HEK293 (cell line): ENCODE measurements around the gene RASSF10.
"Not testable (repeated sequence)": the region's sequence is repeated elsewhere in the genome, so short reads cannot be mapped to it uniquely, and the experiment has no call there.

Experiments used
- CTCF ChIA-PET: fragments of 350-600 bp; formaldehyde crosslinking; extraction: SDS; loops from one replicate; lab custom pipeline; 2021; ENCODE audit warnings: antibody characterized with exemption; lab: Yijun Ruan, JAX
- POLR2A ChIA-PET: fragments of 300-600 bp; formaldehyde crosslinking; extraction: SDS; loops from one replicate; lab custom pipeline; 2020; ENCODE audit warnings: antibody characterized with exemption, inconsistent platforms; lab: Yijun Ruan, JAX
- H3K27ac ChIP-seq: fragments of 200-500 bp; sonication (Bioruptor generic); 2 replicates; pipeline ENCODE4 v1.5.1; 2014; ENCODE audit warnings: low read depth, low read length, control low read depth, inconsistent platforms; ENCODE audit errors: extremely low read depth
- H3K36me3 ChIP-seq, 2 experiments: fragments of 200-500 bp in 1 of 2; sonication (Bioruptor generic) in 1 of 2; 1 replicate in 1 of 2; 2 replicates in 1 of 2; pipeline ENCODE4 v1.5.1; 2014 to 2017; ENCODE audit warnings: inconsistent platforms in 2 of 2, low read length in 2 of 2; ENCODE audit not compliant: control insufficient read depth in 2 of 2, insufficient read depth in 1 of 2
- H3K4me1 ChIP-seq: fragments of 200-500 bp; sonication (Bioruptor generic); 2 replicates; pipeline ENCODE4 v1.5.1; 2014; ENCODE audit warnings: mild to moderate bottlenecking, low read length, inconsistent platforms; ENCODE audit not compliant: control insufficient read depth, insufficient read depth
- H3K4me3 ChIP-seq: 2 replicates; pipeline ENCODE4 v1.5.1; 2011; ENCODE audit warnings: low read depth, mild to moderate bottlenecking, control low read depth, low read length, moderate library complexity
- H3K9me3 ChIP-seq: fragments of 200-500 bp; sonication (Bioruptor generic); 2 replicates; pipeline ENCODE4 v1.5.1; 2014; ENCODE audit warnings: low read depth, low read length, inconsistent platforms; ENCODE audit not compliant: control insufficient read depth, insufficient read depth
- KLF8 ChIP-seq: fragments of 450-650 bp; formaldehyde crosslinking; IDR thresholded peaks from 2 replicates; pipeline ENCODE4 v1.5.1; 2016; ENCODE audit warnings: missing biosample characterization, missing genetic modification characterization
- MEIS1 ChIP-seq: sonication (generic); formaldehyde crosslinking; IDR thresholded peaks from 2 replicates; pipeline ENCODE4 v1.8.1; 2022; ENCODE audit warnings: missing genetic modification reagents, mild to moderate bottlenecking, borderline replicate concordance
- MZF1 ChIP-seq: fragments of 450-650 bp; formaldehyde crosslinking; IDR thresholded peaks from 2 replicates; pipeline ENCODE4 v1.5.1; 2017; ENCODE audit warnings: missing biosample characterization, missing genetic modification characterization, borderline replicate concordance
- PRDM4 ChIP-seq: fragments of 450-650 bp; formaldehyde crosslinking; IDR thresholded peaks from 2 replicates; pipeline ENCODE4 v1.5.1; 2017; ENCODE audit warnings: missing biosample characterization, missing genetic modification characterization
- WT1 ChIP-seq: fragments of 450-650 bp; formaldehyde crosslinking; IDR thresholded peaks from 2 replicates; pipeline ENCODE4 v1.5.1; 2016; ENCODE audit warnings: missing biosample characterization, missing genetic modification characterization
- ZBTB26 ChIP-seq: fragments of 450-650 bp; formaldehyde crosslinking; optimal IDR thresholded peaks from 2 replicates; pipeline ENCODE3; 2016; ENCODE audit warnings: missing biosample characterization, mild to moderate bottlenecking, missing genetic modification characterization
- ZNF133 ChIP-seq: fragments of 450-650 bp; formaldehyde crosslinking; IDR thresholded peaks from 2 replicates; pipeline ENCODE4 v1.5.1; 2016; ENCODE audit warnings: missing biosample characterization, missing genetic modification characterization
- ZNF140 ChIP-seq: fragments of 450-650 bp; formaldehyde crosslinking; IDR thresholded peaks from 2 replicates; pipeline ENCODE4 v1.5.1; 2016; ENCODE audit warnings: missing biosample characterization, missing genetic modification characterization
- ZNF146 ChIP-seq: fragments of 450-650 bp; formaldehyde crosslinking; IDR thresholded peaks from 2 replicates; pipeline ENCODE4 v1.5.1; 2016; ENCODE audit warnings: missing biosample characterization, missing genetic modification characterization
- ZNF223 ChIP-seq: fragments of 450-650 bp; formaldehyde crosslinking; IDR thresholded peaks from 2 replicates; pipeline ENCODE4 v1.5.1; 2016; ENCODE audit warnings: missing biosample characterization, missing genetic modification characterization
- ZNF354C ChIP-seq: fragments of 450-650 bp; formaldehyde crosslinking; IDR thresholded peaks from 2 replicates; pipeline ENCODE4 v1.5.1; 2016; ENCODE audit warnings: missing biosample characterization, missing genetic modification characterization, low read depth, borderline replicate concordance
- ZNF362 ChIP-seq: fragments of 450-650 bp; formaldehyde crosslinking; IDR thresholded peaks from 2 replicates; pipeline ENCODE4 v1.5.1; 2016; ENCODE audit warnings: missing biosample characterization, missing genetic modification characterization
- ZNF513 ChIP-seq: fragments of 450-650 bp; IDR thresholded peaks from 2 replicates; pipeline ENCODE4 v1.5.1; 2018; ENCODE audit warnings: missing biosample characterization, missing genetic modification characterization
- ZNF549 ChIP-seq: fragments of 450-650 bp; IDR thresholded peaks from 2 replicates; pipeline ENCODE4 v1.5.1; 2018; ENCODE audit warnings: missing biosample characterization, missing genetic modification characterization, mild to moderate bottlenecking, inconsistent platforms, moderate library complexity
- ZNF692 ChIP-seq: fragments of 450-650 bp; formaldehyde crosslinking; IDR thresholded peaks from 2 replicates; pipeline ENCODE4 v1.5.1; 2016; ENCODE audit warnings: missing biosample characterization, missing genetic modification characterization
- ZSCAN18 ChIP-seq: fragments of 450-650 bp; formaldehyde crosslinking; IDR thresholded peaks from 2 replicates; pipeline ENCODE4 v1.5.1; 2016; ENCODE audit warnings: missing biosample characterization, missing genetic modification characterization
- TF ChIP-seq, protein P1 (sequence below): fragments of 450-650 bp; formaldehyde crosslinking; IDR thresholded peaks from 2 replicates; pipeline ENCODE4 v1.5.1; 2016; ENCODE audit warnings: missing biosample characterization, missing genetic modification characterization
- TF ChIP-seq, protein P2 (sequence below): fragments of 450-650 bp; formaldehyde crosslinking; IDR thresholded peaks from 2 replicates; pipeline ENCODE4 v1.5.1; 2016; ENCODE audit warnings: missing biosample characterization, missing genetic modification characterization

Gene RASSF10

DNA sequence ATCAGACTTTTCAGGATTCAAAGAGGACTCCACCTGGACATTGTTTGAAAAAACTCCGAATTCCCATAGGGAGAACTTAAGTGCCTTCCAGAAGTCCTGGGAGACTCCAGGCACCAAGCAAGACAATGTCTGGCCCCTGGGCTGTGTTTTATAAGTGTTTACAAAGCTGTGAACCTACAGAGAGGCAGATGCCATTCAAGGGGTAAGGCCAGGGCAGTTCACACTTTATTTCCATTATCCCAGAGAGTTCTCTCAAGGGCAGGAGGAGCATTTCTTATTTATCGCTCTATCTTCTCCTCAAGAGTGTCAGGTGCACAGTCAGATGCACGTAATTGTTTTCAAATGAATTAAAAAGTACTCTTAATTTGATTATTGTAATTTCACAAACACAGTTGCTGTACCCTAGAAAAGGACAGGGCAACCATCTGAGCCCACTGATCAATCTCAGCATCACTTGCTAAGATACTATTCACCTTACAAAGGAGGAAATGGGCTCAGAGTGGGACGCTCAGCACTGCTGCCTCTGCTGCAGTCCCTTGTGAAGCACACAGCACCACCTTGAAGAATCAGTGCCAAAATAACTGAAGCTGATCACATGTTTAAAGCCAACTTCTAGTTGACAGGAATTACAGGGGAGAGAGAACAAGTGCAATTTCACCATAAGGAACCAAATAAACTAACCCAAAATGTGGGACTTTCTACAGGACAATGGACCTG is 35.0 kb downstream of the RASSF10 start (continued):
- TF ChIP-seq ZNF692 (tag by site-specific recombination) (no peak), ZNF354C (no peak), ZNF223 (tag by site-specific recombination) (no peak), ZNF146 (tag by site-specific recombination) (no peak), ZNF362 (tag by site-specific recombination) (no peak), MZF1 (no peak), WT1 (tag by site-specific recombination) (no peak), ZSCAN18 (no peak), ZNF513 (tag by site-specific recombination) (no peak), MEIS1 (CRISPR knock-in tag) (no peak), ZNF140 (tag by site-specific recombination) (no peak), KLF8 (tag by site-specific recombination) (no peak), ZBTB26 (tag by site-specific recombination) (no peak), ZNF549 (tag by site-specific recombination) (no peak), PRDM4 (tag by site-specific recombination) (no peak), ZNF133 (tag by site-specific recombination) (no peak)
- TF ChIP-seq, protein P1, sequence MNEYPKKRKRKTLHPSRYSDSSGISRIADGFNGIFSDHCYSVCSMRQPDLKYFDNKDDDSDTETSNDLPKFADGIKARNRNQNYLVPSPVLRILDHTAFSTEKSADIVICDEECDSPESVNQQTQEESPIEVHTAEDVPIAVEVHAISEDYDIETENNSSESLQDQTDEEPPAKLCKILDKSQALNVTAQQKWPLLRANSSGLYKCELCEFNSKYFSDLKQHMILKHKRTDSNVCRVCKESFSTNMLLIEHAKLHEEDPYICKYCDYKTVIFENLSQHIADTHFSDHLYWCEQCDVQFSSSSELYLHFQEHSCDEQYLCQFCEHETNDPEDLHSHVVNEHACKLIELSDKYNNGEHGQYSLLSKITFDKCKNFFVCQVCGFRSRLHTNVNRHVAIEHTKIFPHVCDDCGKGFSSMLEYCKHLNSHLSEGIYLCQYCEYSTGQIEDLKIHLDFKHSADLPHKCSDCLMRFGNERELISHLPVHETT, result no peak
- TF ChIP-seq, protein P2, sequence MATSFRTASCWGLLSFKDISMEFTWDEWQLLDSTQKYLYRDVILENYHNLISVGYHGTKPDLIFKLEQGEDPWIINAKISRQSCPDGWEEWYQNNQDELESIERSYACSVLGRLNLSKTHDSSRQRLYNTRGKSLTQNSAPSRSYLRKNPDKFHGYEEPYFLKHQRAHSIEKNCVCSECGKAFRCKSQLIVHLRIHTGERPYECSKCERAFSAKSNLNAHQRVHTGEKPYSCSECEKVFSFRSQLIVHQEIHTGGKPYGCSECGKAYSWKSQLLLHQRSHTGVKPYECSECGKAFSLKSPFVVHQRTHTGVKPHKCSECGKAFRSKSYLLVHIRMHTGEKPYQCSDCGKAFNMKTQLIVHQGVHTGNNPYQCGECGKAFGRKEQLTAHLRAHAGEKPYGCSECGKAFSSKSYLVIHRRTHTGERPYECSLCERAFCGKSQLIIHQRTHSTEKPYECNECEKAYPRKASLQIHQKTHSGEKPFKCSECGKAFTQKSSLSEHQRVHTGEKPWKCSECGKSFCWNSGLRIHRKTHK (tag by site-specific recombination), result no peak

- POLR2A ChIA-PET, H3K27ac ChIP-seq, H3K4me1 ChIP-seq, H3K36me3 ChIP-seq, H3K4me3 ChIP-seq, CTCF ChIA-PET, H3K9me3 ChIP-seq: not testable (repeated sequence)
Measured at GRCh38 chr11:13045089-13045488, 36.0 kb downstream of the RASSF10 start.
